ENCODE results near the gene AIFM3.
"Not testable (repeated sequence)": the region's sequence is repeated elsewhere in the genome, so short reads cannot be mapped to it uniquely, and the experiment has no call there.

The AIFM3 gene, protein sequence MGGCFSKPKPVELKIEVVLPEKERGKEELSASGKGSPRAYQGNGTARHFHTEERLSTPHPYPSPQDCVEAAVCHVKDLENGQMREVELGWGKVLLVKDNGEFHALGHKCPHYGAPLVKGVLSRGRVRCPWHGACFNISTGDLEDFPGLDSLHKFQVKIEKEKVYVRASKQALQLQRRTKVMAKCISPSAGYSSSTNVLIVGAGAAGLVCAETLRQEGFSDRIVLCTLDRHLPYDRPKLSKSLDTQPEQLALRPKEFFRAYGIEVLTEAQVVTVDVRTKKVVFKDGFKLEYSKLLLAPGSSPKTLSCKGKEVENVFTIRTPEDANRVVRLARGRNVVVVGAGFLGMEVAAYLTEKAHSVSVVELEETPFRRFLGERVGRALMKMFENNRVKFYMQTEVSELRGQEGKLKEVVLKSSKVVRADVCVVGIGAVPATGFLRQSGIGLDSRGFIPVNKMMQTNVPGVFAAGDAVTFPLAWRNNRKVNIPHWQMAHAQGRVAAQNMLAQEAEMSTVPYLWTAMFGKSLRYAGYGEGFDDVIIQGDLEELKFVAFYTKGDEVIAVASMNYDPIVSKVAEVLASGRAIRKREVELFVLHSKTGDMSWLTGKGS

DNA sequence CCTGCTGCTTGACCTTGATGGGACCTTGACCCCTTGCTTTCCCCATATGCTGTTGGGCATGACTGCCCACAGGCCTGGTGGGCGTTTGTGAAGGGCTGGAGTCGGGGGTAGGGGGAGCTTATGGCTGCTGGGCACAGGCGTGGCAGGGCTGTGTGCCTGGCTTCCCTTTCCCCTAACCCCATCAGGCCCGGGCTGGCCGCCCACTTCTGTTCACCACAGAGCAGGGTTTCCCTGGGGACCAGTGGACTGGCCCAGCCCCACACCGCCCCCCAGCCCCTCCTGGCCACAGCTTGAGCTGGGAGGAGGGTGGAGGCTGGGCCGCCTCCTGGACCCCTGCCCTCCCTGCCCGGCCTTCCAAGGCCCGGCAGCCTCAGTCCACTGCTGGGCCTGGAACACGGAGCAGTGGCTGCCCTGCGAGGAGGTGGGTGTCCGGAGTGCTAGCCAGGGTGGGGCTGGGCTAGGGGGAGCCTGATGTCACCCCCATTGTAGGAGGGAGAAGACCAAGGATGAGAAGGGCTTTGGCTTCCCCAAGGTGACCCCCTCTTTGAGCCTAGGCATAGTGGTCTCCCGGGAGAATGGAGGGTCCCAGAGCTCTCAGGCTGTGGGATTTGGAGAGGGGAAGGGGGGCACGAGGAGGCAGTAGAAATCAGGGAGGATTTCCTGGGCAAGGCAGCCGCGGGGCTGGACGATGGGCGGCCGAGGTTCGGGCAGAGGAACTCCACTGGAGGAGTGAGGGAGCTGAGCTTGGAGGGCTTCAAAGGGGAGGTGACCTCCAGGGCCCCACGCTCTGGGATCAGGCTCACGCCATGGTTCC is at the start of gene AIFM3:
TSS of gene AIFM3 (plus strand) at position 373 of the 814 bp plus-strand sequence. CDS start 690 bp downstream, outside the sequence.
- DNase-seq (ENCODE audit: low read depth) = no peak

DNA sequence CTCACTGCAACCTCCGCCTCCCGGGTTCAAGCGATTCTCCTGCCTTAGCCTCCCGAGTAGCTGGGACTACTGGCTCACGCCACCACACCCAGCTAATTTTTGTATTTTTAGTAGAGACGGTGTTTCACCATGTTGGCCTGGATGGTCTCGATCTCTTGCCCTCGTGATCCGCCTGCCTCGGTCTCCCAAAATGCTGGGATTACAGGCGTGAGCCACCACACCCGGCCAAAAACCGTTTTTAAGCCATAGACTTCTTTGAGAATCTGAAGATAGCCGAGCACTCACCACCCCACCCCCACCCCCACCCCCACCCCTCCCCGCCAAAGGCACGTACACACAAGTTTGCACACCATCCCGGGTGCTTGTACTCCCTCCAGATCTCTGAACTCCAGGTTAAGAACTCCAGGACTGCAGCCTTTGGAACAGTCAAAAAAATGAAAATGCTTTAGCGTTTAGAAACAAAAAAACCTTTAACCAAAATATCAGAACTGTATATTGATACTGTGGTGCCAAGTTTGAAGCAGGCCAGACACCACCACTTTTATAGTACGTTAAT is 48.3 kb upstream of the AIFM3 start:
- DNase-seq (ENCODE audit: low read depth) = no peak

DNA sequence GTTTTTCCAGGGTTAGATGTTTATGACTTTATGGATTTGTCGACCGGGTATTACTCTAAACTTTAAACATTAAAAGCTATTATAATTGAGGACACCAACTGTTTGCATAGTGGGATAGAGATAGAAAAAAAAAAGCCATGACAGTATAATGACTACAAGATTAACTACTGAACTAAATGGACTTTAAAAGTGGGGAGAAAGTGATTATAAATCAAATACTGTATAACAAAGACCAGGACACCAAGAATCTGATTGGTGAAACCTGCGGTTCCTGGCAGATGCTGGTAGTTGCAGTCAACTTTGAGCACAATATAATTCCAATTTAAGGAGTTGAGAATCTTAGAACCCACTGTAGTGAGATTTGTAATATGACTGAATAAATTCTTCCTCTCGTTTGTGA is 47.3 kb upstream of the AIFM3 start:
- DNase-seq (ENCODE audit: low read depth) = no peak

- DNase-seq (ENCODE audit: low read depth) = no peak
Measured at GRCh38 chr22:20920881-20921203, 46.2 kb upstream of the AIFM3 start.

DNA sequence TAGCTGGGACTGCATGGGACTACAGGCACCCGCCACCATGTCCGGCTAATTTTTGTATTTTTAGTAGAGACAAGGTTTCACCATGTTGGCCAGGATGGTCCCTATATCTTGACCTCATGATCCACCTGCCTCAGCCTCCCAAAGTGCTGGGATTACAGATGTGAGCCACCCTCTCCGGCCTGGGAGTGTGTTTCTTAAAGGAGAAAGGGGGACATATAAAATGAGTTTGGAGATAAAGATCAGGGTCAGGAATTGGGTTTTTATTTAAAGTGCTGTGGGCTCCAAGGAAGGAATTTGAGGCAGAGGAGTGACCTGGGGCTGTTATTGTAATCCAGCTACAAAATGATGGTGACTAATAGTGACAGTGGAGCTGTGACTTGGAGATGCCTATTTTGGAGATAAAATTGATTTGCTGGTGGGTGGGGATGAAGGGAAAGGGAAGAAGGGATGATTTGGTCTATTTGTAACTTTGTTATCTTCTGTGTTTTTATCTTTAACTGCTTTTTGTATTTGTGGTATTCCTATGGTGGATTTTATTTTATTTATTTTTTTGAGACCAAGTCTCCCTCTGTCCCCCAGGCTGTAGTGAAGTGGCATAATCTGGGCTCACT is 44.8 kb upstream of the AIFM3 start:
- DNase-seq (ENCODE audit: low read depth) = no peak

GRCh38 chr22:20926243-20926642 is 40.8 kb upstream of the AIFM3 start:
- no peak for DNase-seq (ENCODE audit: low read depth)

DNA sequence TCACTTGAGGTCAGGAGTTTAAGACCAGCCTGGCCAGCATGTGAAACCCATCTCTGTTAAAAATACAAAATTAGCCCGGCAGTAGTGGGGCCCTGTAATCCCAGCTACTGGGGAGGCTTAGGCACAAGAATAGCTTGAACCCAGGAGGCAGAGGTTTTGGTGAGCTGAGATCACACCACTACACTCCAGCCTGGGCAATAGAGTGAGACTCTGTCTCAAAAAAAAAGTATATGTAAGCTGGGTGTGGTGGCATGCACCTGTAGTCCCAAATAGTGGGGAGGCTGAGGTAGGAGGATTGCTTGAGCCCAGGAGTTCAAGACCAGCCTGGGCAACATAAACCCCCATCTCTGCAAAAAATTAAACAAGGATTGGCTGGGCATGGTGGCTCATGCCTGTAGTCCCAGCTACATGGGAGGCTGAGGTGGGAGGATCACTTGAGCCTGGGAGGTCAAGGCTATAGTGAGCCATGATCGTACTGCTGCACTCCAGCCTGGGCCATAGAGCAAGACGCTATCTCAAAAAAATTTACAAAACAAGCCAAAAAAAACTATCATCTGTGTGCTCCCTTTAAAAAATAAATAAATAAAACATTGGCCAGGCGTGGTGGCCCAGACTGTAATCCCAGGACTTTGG is 39.0 kb upstream of the AIFM3 start:
- DNase-seq (ENCODE audit: low read depth) = no peak

- DNase-seq (ENCODE audit: low read depth) = no peak
Measured at GRCh38 chr22:20928573-20928967, 38.5 kb upstream of the AIFM3 start.

DNA sequence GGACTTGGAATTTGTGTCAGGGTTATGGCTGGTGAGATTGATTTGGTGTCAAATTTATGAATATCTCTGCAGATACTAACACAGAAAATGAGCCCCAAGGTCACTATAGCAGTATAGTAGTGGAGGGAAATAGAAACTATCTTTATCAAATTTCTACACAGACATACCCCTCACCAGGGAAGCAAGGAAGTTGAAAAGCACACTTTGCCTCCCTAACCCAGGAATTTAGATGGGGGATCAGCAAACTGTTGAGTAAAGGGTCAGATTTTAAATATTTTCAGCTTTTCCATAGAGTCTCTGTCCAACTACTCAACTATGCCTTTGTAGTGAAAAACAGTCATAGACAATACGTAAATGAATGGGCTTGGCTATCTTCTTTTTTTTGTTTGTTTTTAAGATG is 37.1 kb upstream of the AIFM3 start:
- no peak for DNase-seq (ENCODE audit: low read depth)

GRCh38 chr22:20930435-20930834 is 36.6 kb upstream of the AIFM3 start:
- not testable (repeated sequence) for DNase-seq (ENCODE audit: low read depth)

- no peak for DNase-seq (ENCODE audit: low read depth)
Measured at GRCh38 chr22:20931126-20931654, 35.9 kb upstream of the AIFM3 start.

DNA sequence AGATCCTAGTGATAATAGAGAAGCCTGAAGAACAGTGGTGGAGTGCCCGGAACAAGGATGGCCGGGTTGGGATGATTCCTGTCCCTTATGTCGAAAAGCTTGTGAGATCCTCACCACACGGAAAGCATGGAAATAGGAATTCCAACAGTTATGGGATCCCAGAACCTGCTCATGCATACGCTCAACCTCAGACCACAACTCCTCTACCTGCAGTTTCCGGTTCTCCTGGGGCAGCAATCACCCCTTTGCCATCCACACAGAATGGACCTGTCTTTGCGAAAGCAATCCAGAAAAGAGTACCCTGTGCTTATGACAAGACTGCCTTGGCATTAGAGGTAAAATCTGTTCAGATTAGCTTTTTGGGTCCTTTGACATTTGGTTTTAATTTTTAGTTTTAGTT is 33.1 kb upstream of the AIFM3 start:
- DNase-seq (ENCODE audit: low read depth) = no peak

GRCh38 chr22:20935049-20935448 is 32.0 kb upstream of the AIFM3 start:
- not testable (repeated sequence) for DNase-seq (ENCODE audit: low read depth)

DNA sequence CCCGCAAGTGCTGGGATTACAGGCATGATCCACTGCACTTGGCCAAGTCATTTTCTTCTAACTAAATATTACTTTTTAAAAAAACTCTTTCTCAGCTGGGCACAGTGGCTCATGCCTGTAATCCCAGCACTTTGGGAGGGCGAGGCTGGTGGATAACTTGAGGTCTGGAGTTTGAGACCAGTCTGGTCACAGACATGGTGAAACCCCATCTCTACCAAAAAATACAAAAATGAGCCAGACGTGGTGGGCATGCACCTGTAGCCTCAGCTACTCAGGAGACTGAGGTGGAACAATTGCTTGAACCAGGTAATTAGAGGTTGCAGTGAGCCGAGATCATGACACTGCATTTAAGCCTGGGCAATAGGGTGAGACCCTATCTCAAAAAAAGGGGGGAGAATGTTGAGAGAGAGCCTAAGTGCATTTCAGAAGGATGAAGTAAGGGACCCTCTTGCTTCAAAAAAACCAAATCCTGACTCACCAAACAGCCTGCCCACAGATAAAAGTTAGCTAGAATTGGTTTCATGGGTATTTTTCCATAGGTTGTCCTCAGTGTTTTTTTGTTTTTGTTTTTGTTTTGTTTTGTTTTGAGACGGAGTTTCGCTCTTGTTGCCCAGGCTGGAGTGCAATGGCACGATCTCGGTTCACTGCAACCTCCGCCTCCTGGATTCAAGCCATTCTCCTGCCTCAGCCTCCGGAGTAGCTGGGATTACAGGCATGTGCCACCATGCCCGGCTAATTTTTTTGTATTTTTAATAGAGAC is 31.1 kb upstream of the AIFM3 start:
- DNase-seq (ENCODE audit: low read depth) = not testable (repeated sequence)

DNA sequence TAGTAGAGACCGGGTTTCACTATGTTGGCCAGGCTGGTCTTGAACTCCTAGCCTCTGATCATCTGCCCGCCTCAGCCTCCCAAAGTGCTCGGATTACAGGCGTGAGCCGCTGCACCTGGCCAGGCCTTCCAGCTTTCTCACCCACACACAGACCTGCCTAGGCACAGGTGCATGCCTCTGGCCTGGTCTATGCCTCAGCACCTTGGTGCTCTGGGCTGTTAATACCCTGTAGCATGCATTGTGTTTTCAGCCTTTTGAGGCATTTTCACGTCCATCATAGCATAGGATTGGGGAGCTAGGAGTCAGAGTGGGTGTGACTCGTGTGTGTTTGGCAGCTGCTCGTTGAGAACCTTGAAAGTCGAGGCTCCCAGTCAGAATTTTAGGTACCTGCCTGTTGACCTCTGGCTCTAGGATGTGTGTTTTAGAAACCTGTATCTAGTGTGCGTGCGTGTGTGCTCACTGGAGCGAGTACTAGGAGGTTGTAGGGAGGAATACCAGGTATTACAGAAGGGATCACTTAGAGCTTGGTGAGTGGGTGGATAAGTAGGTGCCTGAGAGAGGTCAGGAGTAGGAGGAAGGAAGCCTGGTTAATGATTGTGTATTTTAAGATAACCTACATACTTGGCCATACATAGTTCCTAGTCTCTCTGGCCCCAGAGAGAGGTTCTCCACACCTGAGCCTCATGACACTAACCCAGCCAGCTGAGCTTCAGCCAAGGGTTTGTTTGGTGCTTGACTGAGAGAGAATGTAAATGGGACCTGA is 29.8 kb upstream of the AIFM3 start:
- DNase-seq (ENCODE audit: low read depth) = no peak

DNA sequence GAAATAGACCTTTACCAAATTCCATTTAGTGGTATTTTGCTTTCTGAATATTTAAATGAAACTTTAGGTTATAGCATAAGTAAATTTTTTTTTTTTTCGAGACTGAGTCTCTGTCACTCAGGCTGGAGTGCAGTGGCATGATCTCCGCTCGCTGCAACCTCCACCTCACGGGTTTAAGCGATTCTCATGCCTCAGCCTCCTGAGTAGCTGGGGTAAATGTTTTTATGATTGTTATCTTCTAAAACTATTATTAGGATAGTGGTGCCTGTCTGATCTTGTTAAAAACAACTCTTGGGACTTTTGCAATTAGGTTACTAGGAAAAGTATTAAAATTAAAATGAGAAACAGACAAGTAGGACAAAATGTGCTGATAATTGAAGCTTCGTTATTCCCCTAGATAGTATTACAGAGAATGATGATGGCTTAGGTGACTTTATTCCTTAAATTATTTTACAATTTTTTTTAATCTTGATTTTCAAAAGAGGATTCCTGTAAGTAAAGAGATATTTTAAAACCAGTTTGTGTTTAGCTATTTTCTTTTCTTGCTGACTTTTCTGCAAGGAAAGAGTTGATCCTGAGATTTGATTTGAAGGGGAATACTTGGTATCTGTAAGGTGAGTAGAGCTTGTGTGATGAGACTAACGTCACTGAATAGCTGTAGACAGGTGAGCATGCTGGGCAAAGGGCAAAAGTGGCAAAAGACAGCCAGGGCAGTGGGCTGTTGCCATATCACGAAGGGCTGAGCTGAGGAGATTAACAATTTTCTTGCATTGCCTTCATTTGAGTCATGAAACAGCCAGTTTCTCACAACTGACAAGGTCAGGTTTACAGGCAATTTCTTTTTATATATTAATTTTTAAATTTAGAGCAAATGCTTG is 29.0 kb upstream of the AIFM3 start:
- no peak for DNase-seq (ENCODE audit: low read depth)

- DNase-seq (ENCODE audit: low read depth) = not testable (repeated sequence)
Measured at GRCh38 chr22:20939457-20940185, 27.4 kb upstream of the AIFM3 start.

- DNase-seq (ENCODE audit: low read depth) = peak; percentile 64
Measured at GRCh38 chr22:20940186-20940651, 26.8 kb upstream of the AIFM3 start.
